Measurements from ENCODE around the gene F11R. TPM values are rescaled to one million over a fixed set of nuclear protein-coding genes. Genes with fewer than 3 reads are reported as not detected.

The F11R gene
- total RNA-seq, 2 donors from 2014 or later: 43.6 to 104 TPM

DNA sequence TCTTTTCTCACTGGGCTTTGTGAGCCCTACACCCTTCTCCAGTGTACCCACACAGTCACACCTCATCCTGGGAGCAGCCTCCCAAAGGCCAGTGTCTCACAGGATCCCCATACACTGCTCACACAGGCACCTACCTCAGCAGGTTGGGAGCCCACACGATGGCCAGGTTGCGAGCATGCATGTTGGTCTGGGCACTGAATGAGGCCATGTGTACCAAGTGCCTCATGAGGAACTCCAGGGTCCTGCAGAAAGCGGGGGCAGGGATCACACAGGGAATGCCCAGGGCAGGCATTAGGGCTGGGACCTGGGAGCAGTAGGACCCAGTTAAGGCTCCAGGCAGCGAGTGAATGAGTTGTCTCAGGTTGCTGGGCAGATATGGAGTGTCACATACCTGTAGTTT, 33.3 kb upstream of the F11R start:
- WGBS: 82% methylated on average over 4 of the region's 4 CpGs
- intact Hi-C loops (cut with DNase I): no loop called here
- H3K4me3 ChIP-seq: no peak overlapping the region
- H3K27me3 ChIP-seq (replicated peaks; ENCODE audit: insufficient read depth): no peaks in the 10 kb centered on the region
- no peak overlapping the region for H3K27ac ChIP-seq
- no peaks in the 10 kb centered on the region for H3K4me1 ChIP-seq (replicated peaks)
- no peak for TF ChIP-seq POLR2A (IDR thresholded peaks at IDR 0.05)
- TF ChIP-seq POLR2AphosphoS5 (IDR thresholded peaks at IDR 0.05): no peak
- TF ChIP-seq, protein P1, sequence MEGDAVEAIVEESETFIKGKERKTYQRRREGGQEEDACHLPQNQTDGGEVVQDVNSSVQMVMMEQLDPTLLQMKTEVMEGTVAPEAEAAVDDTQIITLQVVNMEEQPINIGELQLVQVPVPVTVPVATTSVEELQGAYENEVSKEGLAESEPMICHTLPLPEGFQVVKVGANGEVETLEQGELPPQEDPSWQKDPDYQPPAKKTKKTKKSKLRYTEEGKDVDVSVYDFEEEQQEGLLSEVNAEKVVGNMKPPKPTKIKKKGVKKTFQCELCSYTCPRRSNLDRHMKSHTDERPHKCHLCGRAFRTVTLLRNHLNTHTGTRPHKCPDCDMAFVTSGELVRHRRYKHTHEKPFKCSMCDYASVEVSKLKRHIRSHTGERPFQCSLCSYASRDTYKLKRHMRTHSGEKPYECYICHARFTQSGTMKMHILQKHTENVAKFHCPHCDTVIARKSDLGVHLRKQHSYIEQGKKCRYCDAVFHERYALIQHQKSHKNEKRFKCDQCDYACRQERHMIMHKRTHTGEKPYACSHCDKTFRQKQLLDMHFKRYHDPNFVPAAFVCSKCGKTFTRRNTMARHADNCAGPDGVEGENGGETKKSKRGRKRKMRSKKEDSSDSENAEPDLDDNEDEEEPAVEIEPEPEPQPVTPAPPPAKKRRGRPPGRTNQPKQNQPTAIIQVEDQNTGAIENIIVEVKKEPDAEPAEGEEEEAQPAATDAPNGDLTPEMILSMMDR (IDR thresholded peaks at IDR 0.05): no peak
- H3K36me3 ChIP-seq: no peaks in the 10 kb centered on the region
- DNase-seq (ENCODE audit: low spot score): no peak
- no peaks in the 10 kb centered on the region for H3K9me3 ChIP-seq

DNA sequence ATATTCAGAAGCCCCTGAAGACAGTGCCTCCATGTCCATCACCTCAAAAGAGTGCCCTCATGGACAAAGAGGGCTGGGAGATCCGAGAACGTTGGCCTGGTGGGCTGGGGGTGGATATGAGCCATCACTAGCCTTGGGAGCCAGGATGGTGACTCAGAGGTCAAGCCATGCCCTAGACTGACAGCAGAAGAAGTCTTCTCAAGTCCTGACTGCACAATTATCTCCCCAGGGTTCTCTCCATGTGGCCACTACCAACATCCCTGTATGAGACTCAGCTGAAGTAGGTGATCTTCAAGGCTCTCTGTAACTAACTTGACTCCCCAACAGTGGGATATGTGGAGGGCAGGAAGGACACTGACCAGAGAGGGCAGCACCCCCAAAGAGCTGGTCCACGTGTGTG, 31.9 kb upstream of the F11R start:
- DNase-seq (ENCODE audit: low spot score): no peak
- H3K9me3 ChIP-seq: no peaks in the 10 kb centered on the region
- H3K27me3 ChIP-seq (replicated peaks; ENCODE audit: insufficient read depth): no peaks in the 10 kb centered on the region
- no peak overlapping the region for H3K27ac ChIP-seq
- H3K4me3 ChIP-seq: no peak overlapping the region
- H3K36me3 ChIP-seq: no peaks in the 10 kb centered on the region
- no peaks in the 10 kb centered on the region for H3K4me1 ChIP-seq (replicated peaks)
- intact Hi-C loops (cut with DNase I): no loop called here
- TF ChIP-seq POLR2AphosphoS5 (IDR thresholded peaks at IDR 0.05): no peak
- 88% methylated on average over 3 of the region's 3 CpGs for WGBS

DNA sequence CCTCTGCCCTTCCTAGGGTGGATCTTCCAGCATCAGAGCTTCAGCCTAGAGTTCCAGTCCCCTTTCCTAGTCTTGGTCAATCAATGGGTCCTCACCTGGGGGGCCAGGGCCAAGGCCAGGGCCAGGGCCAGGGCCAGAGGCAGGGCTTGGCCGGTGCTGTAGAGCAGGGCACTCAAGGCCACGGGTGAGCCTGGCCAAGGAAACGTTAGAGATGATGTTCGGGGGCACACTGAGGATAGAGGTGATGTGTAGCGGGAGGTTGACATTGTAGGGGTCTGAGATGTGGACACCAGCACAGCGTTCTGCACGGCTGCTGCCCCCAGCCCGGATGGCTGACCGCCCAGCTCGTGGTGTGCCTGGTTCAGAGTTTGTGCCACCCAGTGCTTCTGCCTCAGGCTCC, 30.3 kb upstream of the F11R start:
- Histone ChIP-seq H3K4me3 (no peak overlapping the region), H3K27me3 (replicated peaks; ENCODE audit: insufficient read depth) (no peaks in the 10 kb centered on the region), H3K4me1 (replicated peaks) (no peaks in the 10 kb centered on the region), H3K27ac (no peak overlapping the region), H3K36me3 (no peaks in the 10 kb centered on the region), H3K9me3 (no peaks in the 10 kb centered on the region)
- DNase-seq (ENCODE audit: low spot score): no peak
- intact Hi-C loops (cut with DNase I): no loop called here
- WGBS: 95% methylated on average over 10 of the region's 10 CpGs
- TF ChIP-seq, protein P1 (IDR thresholded peaks at IDR 0.05): no peak
- TF ChIP-seq POLR2AphosphoS5 (IDR thresholded peaks at IDR 0.05) (no peak), POLR2A (IDR thresholded peaks at IDR 0.05) (no peak)

DNA sequence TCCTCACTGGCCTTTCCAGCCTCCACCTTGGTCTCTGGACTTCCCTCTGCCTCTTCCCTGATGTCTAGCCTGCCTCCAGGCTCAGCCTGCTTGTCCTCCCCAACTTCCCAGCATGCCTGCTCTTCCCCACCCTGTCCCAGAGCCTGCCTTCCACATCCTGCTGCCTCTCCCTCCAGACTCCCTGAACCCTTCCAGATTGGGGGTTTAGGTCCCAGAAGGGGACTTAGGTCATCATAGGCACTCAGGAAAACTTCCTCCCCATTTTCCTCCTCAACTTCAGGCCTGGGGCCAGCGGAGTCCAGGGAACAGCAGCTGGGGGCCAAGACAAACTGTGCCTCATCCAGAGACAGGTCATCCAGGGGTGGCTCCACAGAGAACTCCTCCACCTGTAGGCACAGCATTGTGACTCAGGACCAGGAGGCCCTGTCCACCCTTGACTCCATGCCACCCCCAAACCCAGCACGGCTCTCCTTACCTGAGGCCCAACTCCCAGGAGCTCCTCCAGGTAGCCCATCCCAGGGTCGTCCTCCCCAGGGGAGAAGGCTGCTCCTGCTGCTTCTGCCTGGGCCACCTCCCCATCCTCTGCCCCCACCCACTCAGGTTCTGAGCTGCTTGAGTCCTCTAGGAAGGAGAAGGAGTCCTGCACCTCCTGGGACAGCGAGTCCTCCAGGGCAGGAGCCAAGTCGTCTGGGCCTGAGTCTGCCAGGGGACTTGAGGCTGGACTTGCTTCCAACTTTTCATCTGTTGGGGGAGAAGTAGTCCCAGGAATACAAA, 28.2 kb upstream of the F11R start:
- intact Hi-C loops (cut with DNase I): loop anchor here (5.0 kb wide), 1 partner anchor 48 kb away; the partner anchor contains the start of gene KLHDC9

More for the DNA sequence above, 28.2 kb upstream of the F11R start:
- Histone ChIP-seq H3K27me3 (replicated peaks; ENCODE audit: insufficient read depth) (no peaks in the 10 kb centered on the region), H3K27ac (no peak overlapping the region), H3K4me1 (replicated peaks) (peaks cover 3% of the 10 kb centered on the region), H3K9me3 (no peaks in the 10 kb centered on the region), H3K36me3 (no peaks in the 10 kb centered on the region), H3K4me3 (no peak overlapping the region)
- no peak for DNase-seq (ENCODE audit: low spot score)
- WGBS: 95% methylated on average over 5 of the region's 5 CpGs
- TF ChIP-seq POLR2A (IDR thresholded peaks at IDR 0.05) (no peak), POLR2AphosphoS5 (IDR thresholded peaks at IDR 0.05) (no peak)
- TF ChIP-seq, protein P1 (IDR thresholded peaks at IDR 0.05): no peak

Measured in prostate gland (tissue), 2 donors.